Fibroblast of lung (primary cell): ENCODE results near the gene ABLIM3. TPM values are rescaled to one million over a fixed set of nuclear protein-coding genes. Genes with fewer than 3 reads are reported as not detected.

ENCODE experiments used
- DNase-seq, 2 donors: peaks; one replicate each; pipeline versions ENCODE4 v3.0.0 to v3.0.0-alpha.2; 2010; ENCODE audit warnings: low read depth in 2 of 2
- H2AFZ ChIP-seq: 2 replicates; pipeline ENCODE4 v1.5.1; 2012; ENCODE audit warnings: low read length, control low read depth, inconsistent platforms
- H3K27ac ChIP-seq: 2 replicates; pipeline ENCODE4 v1.5.1; 2011; ENCODE audit warnings: low read length, control low read depth; ENCODE audit not compliant: insufficient read depth
- H3K27me3 ChIP-seq: 2 replicates; pipeline ENCODE4 v1.5.1; 2011; ENCODE audit warnings: mild to moderate bottlenecking, low read length; ENCODE audit not compliant: control insufficient read depth, insufficient read depth
- H3K36me3 ChIP-seq: 2 replicates; pipeline ENCODE4 v1.5.1; 2011; ENCODE audit warnings: low read length; ENCODE audit not compliant: control insufficient read depth, insufficient read depth
- H3K4me1 ChIP-seq: 2 replicates; pipeline ENCODE4 v1.5.1; 2011; ENCODE audit warnings: low read length; ENCODE audit not compliant: control insufficient read depth, insufficient read depth; ENCODE audit errors: extremely low read depth
- H3K4me2 ChIP-seq: 2 replicates; pipeline ENCODE4 v1.5.1; 2011; ENCODE audit warnings: low read length, control low read depth; ENCODE audit not compliant: insufficient read depth; ENCODE audit errors: extremely low read depth
- H3K4me3 ChIP-seq, 4 experiments: fragments of 200-600 bp in 1 of 4; sonication (generic) in 1 of 4; replicated peaks in 1 of 4; 2 replicates each; pipeline ENCODE4 v1.5.1; 2011 to 2016; ENCODE audit warnings: low read length in 4 of 4, low read depth in 3 of 4, mild to moderate bottlenecking in 3 of 4, control low read depth in 2 of 4, inconsistent platforms in 1 of 4, mixed read lengths in 1 of 4; ENCODE audit not compliant: insufficient read depth in 1 of 4; ENCODE audit errors: control extremely low read depth in 1 of 4
- H3K79me2 ChIP-seq: 2 replicates; pipeline ENCODE4 v1.5.1; 2012; ENCODE audit warnings: mild to moderate bottlenecking, low read length, inconsistent platforms; ENCODE audit not compliant: control insufficient read depth, insufficient read depth
- H3K9ac ChIP-seq: 2 replicates; pipeline ENCODE4 v1.5.1; 2011; ENCODE audit warnings: mild to moderate bottlenecking, low read length, control low read depth; ENCODE audit not compliant: insufficient read depth
- H3K9me3 ChIP-seq: 2 replicates; pipeline ENCODE4 v1.5.1; 2012; ENCODE audit warnings: low read depth, low read length; ENCODE audit not compliant: control insufficient read depth, insufficient read depth
- H4K20me1 ChIP-seq: 2 replicates; pipeline ENCODE4 v1.5.1; 2011; ENCODE audit warnings: low read length; ENCODE audit not compliant: control insufficient read depth, insufficient read depth; ENCODE audit errors: extremely low read depth
- CTCF ChIP-seq, 2 donors: IDR thresholded peaks in 1 of 2; conservative IDR thresholded peaks in 1 of 2; 1 replicate in 1 of 2; 2 replicates in 1 of 2; pipeline ENCODE4 v1.5.1; 2011 to 2012; ENCODE audit warnings: low read length in 2 of 2, control low read depth in 1 of 2, inconsistent platforms in 1 of 2, low read depth in 1 of 2, mild to moderate bottlenecking in 1 of 2
- EZH2 ChIP-seq: IDR thresholded peaks from 2 replicates; pipeline ENCODE4 v1.5.1; 2012; ENCODE audit warnings: low read length, control low read depth, mild to moderate bottlenecking; ENCODE audit errors: missing control alignments
- polyA plus RNA-seq, 2 donors: library from polyadenylated mRNA; depleted of rRNA in 1 of 2; stranded (reverse) in 1 of 2; unstranded in 1 of 2; fragments of >200 nt; gene quantifications; 2 replicates each; pipeline ENCODE4 v1.2.1, GENCODE V29; 2011 to 2012; ENCODE audit warnings: missing spikeins in 1 of 2
- total RNA-seq: library from RNA; depleted of rRNA; stranded (reverse); fragments of >200 nt; gene quantifications from 2 replicates; pipeline ENCODE4 v1.2.1, GENCODE V29; 2014

ABLIM3 gene
- total and polyA plus RNA-seq, 2 donors (not counting 1 experiment from before 2014, with no cell fraction given), result 48.1 to 49.9 TPM

DNA sequence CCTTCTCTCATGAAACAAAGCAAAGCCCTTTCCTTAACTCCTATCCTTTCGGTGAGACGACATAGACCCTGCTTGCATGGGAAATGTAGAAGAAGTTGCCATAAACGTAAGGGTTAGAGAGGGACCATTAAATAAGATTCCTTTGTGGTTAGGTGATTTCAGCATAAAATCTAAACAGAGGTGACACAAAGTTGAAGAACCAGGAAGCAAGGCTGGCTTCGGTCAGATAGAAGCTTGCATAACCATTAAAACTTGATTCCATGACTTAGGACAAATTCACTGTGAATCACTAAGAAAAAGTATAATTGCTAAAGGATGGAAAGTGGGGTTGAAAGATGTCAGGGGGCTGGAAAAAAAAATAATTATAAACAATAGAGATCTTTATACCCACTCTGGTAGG lies 30.9 kb upstream of the ABLIM3 start:
- Histone ChIP-seq H2AFZ (no peak overlapping the region), H3K4me1 (peaks cover 8% of the 10 kb centered on the region), H3K79me2 (no peaks in the 10 kb centered on the region), H3K4me3 (no peak overlapping the region), H3K36me3 (no peaks in the 10 kb centered on the region), H3K27ac (no peak overlapping the region), H3K4me2 (no peak overlapping the region), H4K20me1 (no peaks in the 10 kb centered on the region), H3K9me3 (no peaks in the 10 kb centered on the region), H3K9ac (no peak overlapping the region), H3K27me3 (no peaks in the 10 kb centered on the region)
- TF ChIP-seq EZH2, result no peak
- TF ChIP-seq CTCF (conservative IDR thresholded peaks at IDR 0.05 in 1 of 2, IDR thresholded peaks at IDR 0.05 in 1 of 2; ENCODE audit: low read depth in 1 of 2, low read length in 2 of 2), result no peak
- DNase-seq, result no peak

GRCh38 chr5:149113669-149114068 lies 27.6 kb upstream of the ABLIM3 start:
- TF ChIP-seq CTCF (conservative IDR thresholded peaks at IDR 0.05 in 1 of 2, IDR thresholded peaks at IDR 0.05 in 1 of 2; ENCODE audit: low read depth in 1 of 2, low read length in 2 of 2) (no peak), EZH2 (no peak)
- H3K4me1 ChIP-seq, result peaks cover 8% of the 10 kb centered on the region
- H3K9ac ChIP-seq, result no peak overlapping the region
- H3K79me2 ChIP-seq, result no peaks in the 10 kb centered on the region
- H3K27me3 ChIP-seq, result no peaks in the 10 kb centered on the region
- H3K9me3 ChIP-seq, result no peaks in the 10 kb centered on the region
- no peak overlapping the region for H3K4me3 ChIP-seq
- H2AFZ ChIP-seq, result no peak overlapping the region
- H3K36me3 ChIP-seq, result no peaks in the 10 kb centered on the region
- DNase-seq, result peak; percentile 63 to 72
- H3K27ac ChIP-seq, result no peak overlapping the region
- peak overlapping the region; percentile 35 for H3K4me2 ChIP-seq
- H4K20me1 ChIP-seq, result no peaks in the 10 kb centered on the region

DNA sequence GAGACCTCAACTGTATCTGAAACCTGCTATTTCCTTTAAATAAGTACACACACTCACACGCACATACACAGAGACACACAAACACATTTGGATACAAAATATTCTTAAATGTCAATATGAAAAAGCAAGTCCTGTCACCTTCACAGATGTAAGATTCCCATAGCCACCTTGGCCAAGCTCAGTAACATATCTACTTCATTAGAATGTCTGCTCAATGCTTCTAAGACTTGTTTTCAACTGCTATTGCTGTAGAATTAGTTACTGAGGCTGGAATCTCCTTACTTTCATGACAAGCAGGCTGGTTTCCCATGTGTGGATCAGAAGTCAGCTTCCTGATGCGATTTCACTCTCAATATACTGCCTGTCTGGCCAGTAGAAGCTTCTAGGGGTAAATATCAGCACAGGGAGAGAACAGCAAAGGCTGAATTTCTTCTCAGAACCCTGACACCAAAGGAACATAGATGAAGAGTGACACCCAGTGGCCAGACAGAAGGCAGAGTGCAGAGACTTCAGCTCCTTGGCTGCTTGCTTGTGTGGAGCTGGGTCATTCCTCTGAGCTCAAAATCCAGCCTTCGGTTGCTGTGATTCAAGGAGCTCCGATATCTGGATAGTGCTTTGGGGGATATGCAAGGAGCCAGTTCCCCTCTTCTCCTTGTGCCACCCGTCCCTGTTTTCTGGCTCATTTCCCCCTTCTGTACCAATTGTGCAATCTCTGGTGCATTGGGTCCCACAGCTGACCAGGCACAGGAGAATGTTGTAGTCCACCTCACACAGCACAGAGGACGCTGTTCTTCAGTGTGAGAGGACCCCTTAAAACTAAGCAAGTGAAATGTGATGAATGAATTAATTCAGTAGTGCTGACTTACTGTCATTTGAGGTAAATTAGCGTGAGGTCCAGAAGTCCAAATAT lies 26.6 kb upstream of the ABLIM3 start:
- Histone ChIP-seq H3K27ac (peak overlapping the region; percentile 54), H3K27me3 (no peaks in the 10 kb centered on the region), H3K79me2 (no peaks in the 10 kb centered on the region), H3K4me2 (no peak overlapping the region), H3K4me1 (peaks cover 8% of the 10 kb centered on the region), H3K4me3 (no peak overlapping the region), H4K20me1 (no peaks in the 10 kb centered on the region), H3K36me3 (no peaks in the 10 kb centered on the region), H3K9ac (no peak overlapping the region), H2AFZ (peak overlapping the region; percentile 51), H3K9me3 (no peaks in the 10 kb centered on the region)
- DNase-seq, result peak; percentile 65 to 87
- TF ChIP-seq EZH2 (no peak), CTCF (conservative IDR thresholded peaks at IDR 0.05 in 1 of 2, IDR thresholded peaks at IDR 0.05 in 1 of 2; ENCODE audit: low read depth in 1 of 2, low read length in 2 of 2) (peak; percentile 81 to 92)
